NCI-H2107 treated with DMSO at 0.1 percent for 48 hours (cell line): ENCODE data around the gene PKD2L2.
"Not testable (repeated sequence)": the region's sequence is repeated elsewhere in the genome, so short reads cannot be mapped to it uniquely, and the experiment has no call there.

Source experiments
- DNase-seq: peaks from one replicate; lab custom pipeline; 2025; ENCODE audit not compliant: unreplicated experiment; lab: John Stamatoyannopoulos, UW

Gene PKD2L2

GRCh38 chr5:137888863-137889759 is at the start of gene PKD2L2:
TSS of gene PKD2L2 (plus strand) at chr5:137889457. CDS start at chr5:137889492, 35 bp downstream.
- DNase-seq = no peak

GRCh38 chr5:137842296-137842695 is 47.0 kb upstream of the PKD2L2 start:
- DNase-seq = no peak

- DNase-seq = no peak
These were observed 45.5 kb upstream of the PKD2L2 start for GRCh38 chr5:137843676-137844299.

GRCh38 chr5:137845472-137845871 is 43.8 kb upstream of the PKD2L2 start:
- no peak for DNase-seq

GRCh38 chr5:137847687-137848086 is 41.6 kb upstream of the PKD2L2 start:
- no peak for DNase-seq

- not testable (repeated sequence) for DNase-seq
These were observed 36.1 kb upstream of the PKD2L2 start for GRCh38 chr5:137853165-137853564.

- no peak for DNase-seq
These were observed 33.1 kb upstream of the PKD2L2 start for GRCh38 chr5:137856201-137856600.

- no peak for DNase-seq
These were observed 32.1 kb upstream of the PKD2L2 start for GRCh38 chr5:137856916-137857862.

- DNase-seq = no peak
These were observed 30.9 kb upstream of the PKD2L2 start for GRCh38 chr5:137858223-137858916.

- DNase-seq = no peak
These were observed 30.3 kb upstream of the PKD2L2 start for GRCh38 chr5:137858954-137859353.

- no peak for DNase-seq
These were observed 27.0 kb upstream of the PKD2L2 start for GRCh38 chr5:137862251-137862650.

GRCh38 chr5:137863653-137864052 is 25.6 kb upstream of the PKD2L2 start:
- DNase-seq = not testable (repeated sequence)

GRCh38 chr5:137866541-137867388 is 22.5 kb upstream of the PKD2L2 start:
- DNase-seq = no peak

- DNase-seq = no peak
These were observed 21.6 kb upstream of the PKD2L2 start, which contains the start of gene MYOT for GRCh38 chr5:137867664-137868063. TSS of gene MYOT (plus strand) at chr5:137867860. CDS start at chr5:137870652, 2,792 bp downstream.

GRCh38 chr5:137870647-137871339 is 18.5 kb upstream of the PKD2L2 start:
- no peak for DNase-seq

- DNase-seq = no peak
These were observed 17.7 kb upstream of the PKD2L2 start for GRCh38 chr5:137871571-137871970.

GRCh38 chr5:137872466-137872865 is 16.8 kb upstream of the PKD2L2 start:
- DNase-seq = no peak

- DNase-seq = no peak
These were observed 13.2 kb upstream of the PKD2L2 start for GRCh38 chr5:137876101-137876500.

GRCh38 chr5:137880313-137880712 is 8.9 kb upstream of the PKD2L2 start:
- no peak for DNase-seq
